GM12878 (cell line): ENCODE data around the gene ADGRB2. TPM values are rescaled to one million over a fixed set of nuclear protein-coding genes. Genes with fewer than 3 reads are reported as not detected.

Experiments used
- ATAC-seq: fragments of 200-7000 bp; cut with Tn5 transposase; 3 replicates; pipeline ENCODE4 v1.9.1; 2020; ENCODE audit warnings: mild to moderate bottlenecking, moderate library complexity
- BruUV-seq: library from RNA; stranded (reverse); fragments of 400-500 nt; replicated peaks from 2 replicates; lab custom pipeline; 2021; lab: Mats Ljungman, UMichigan
- CTCF ChIA-PET: fragments of 300-600 bp; sonication (Branson Sonifier 250); formaldehyde crosslinking; extraction: SDS; loops from one replicate; lab custom pipeline; 2021; ENCODE audit warnings: inconsistent platforms; lab: Yijun Ruan, JAX
- POLR2A ChIA-PET: fragments of 350-600 bp; formaldehyde crosslinking; extraction: SDS; loops from one replicate; lab custom pipeline; 2021; ENCODE audit warnings: inconsistent platforms; lab: Charles Lee
- RAD21 ChIA-PET: fragments of 300-600 bp; sonication (Branson Sonifier 250); formaldehyde crosslinking; loops from one replicate; lab custom pipeline; 2023; ENCODE audit warnings: antibody characterized with exemption; ENCODE audit not compliant: unreplicated experiment; lab: Charles Lee
- SMC1A ChIA-PET: fragments of 300-600 bp; sonication (Branson Sonifier 250); formaldehyde crosslinking; loops from one replicate; lab custom pipeline; 2023; ENCODE audit not compliant: unreplicated experiment, uncharacterized antibody; lab: Charles Lee
- DNase-seq: peaks from one replicate; pipeline ENCODE4 v3.0.0-alpha.2; 2011; ENCODE audit warnings: low read depth, low spot score
- FAIRE-seq: peaks from 3 replicates; lab custom pipeline; 2011; peaks lifted over from hg19 to GRCh38; lab: Jason Lieb, UNC
- H2AFZ ChIP-seq: 2 replicates; pipeline ENCODE4 v1.6.0; 2011; ENCODE audit warnings: low read depth, low read length, control low read depth; ENCODE audit not compliant: control insufficient read depth
- H3K27ac ChIP-seq: 2 replicates; pipeline ENCODE4 v1.5.1; 2011; ENCODE audit warnings: control low read depth; ENCODE audit not compliant: control insufficient read depth, insufficient read depth
- H3K27me3 ChIP-seq, 2 experiments: replicated peaks in 1 of 2; 2 replicates each; pipeline versions ENCODE4 v1.6.0 to v1.6.1; 2011; ENCODE audit warnings: low read length in 1 of 2; ENCODE audit not compliant: control insufficient read depth in 2 of 2, insufficient read depth in 2 of 2
- H3K36me3 ChIP-seq, 2 experiments: 2 replicates each; pipeline ENCODE4 v1.5.1; 2011; ENCODE audit warnings: low read length in 1 of 2; ENCODE audit not compliant: control insufficient read depth in 2 of 2, insufficient read depth in 2 of 2
- H3K4me1 ChIP-seq: 2 replicates; pipeline ENCODE4 v1.6.1; 2011; ENCODE audit warnings: mild to moderate bottlenecking, low read length, moderate library complexity, mixed read lengths; ENCODE audit not compliant: control insufficient read depth, insufficient read depth
- H3K4me2 ChIP-seq: 2 replicates; pipeline ENCODE4 v1.6.0; 2011; ENCODE audit warnings: control low read depth; ENCODE audit not compliant: control insufficient read depth, insufficient read depth
- H3K4me3 ChIP-seq: fragments of 200-600 bp; sonication (generic); 2 replicates; pipeline ENCODE4 v1.5.1; 2016
- H3K79me2 ChIP-seq: 2 replicates; pipeline ENCODE4 v1.6.0; 2011; ENCODE audit warnings: low read length; ENCODE audit not compliant: control insufficient read depth, insufficient read depth
- H3K9ac ChIP-seq: 2 replicates; pipeline ENCODE4 v1.8.0; 2011; ENCODE audit warnings: low read length, control low read depth, mixed read lengths; ENCODE audit not compliant: control insufficient read depth, insufficient read depth
- H3K9me3 ChIP-seq: replicated peaks from 3 replicates; pipeline ENCODE4 v1.5.1; 2011; ENCODE audit warnings: mild to moderate bottlenecking, low read length; ENCODE audit not compliant: control insufficient read depth, insufficient read depth
- H4K20me1 ChIP-seq: 2 replicates; pipeline ENCODE4 v1.6.0; 2011; ENCODE audit not compliant: control insufficient read depth, insufficient read depth
- ATF3 ChIP-seq: IDR thresholded peaks from 2 replicates; pipeline ENCODE4 v1.6.1; 2011; ENCODE audit warnings: low read depth, mild to moderate bottlenecking, low read length, moderate library complexity, borderline replicate concordance; ENCODE audit errors: extremely low read depth
- CREB1 ChIP-seq: IDR thresholded peaks from 2 replicates; pipeline ENCODE4 v1.6.1; 2012; ENCODE audit warnings: low read depth, mild to moderate bottlenecking, inconsistent platforms
- JUND ChIP-seq: IDR thresholded peaks from 2 replicates; pipeline ENCODE4 v1.6.1; 2012; ENCODE audit warnings: low read depth, mild to moderate bottlenecking, low read length, improper control_type of control experiment, moderate library complexity
- MEF2A ChIP-seq: IDR thresholded peaks from 2 replicates; pipeline ENCODE4 v1.6.1; 2011; ENCODE audit warnings: low read depth, mild to moderate bottlenecking, low read length, moderate library complexity; ENCODE audit not compliant: insufficient read depth
- NFXL1 ChIP-seq: fragments of 450-650 bp; IDR thresholded peaks from 2 replicates; pipeline ENCODE4 v1.6.1; 2017; ENCODE audit warnings: antibody characterized with exemption, mild to moderate bottlenecking, borderline replicate concordance
- SIN3A ChIP-seq: IDR thresholded peaks from 2 replicates; pipeline ENCODE4 v1.6.1; 2012; ENCODE audit warnings: low read depth, low read length, improper control_type of control experiment
- SIX5 ChIP-seq: IDR thresholded peaks from 2 replicates; pipeline ENCODE4 v1.6.1; 2011; ENCODE audit warnings: mild to moderate bottlenecking, low read depth, low read length, moderate library complexity; ENCODE audit not compliant: severe bottlenecking
- SUPT20H ChIP-seq: IDR thresholded peaks from 2 replicates; pipeline ENCODE4 v1.6.1; 2011; ENCODE audit warnings: low read depth, mild to moderate bottlenecking, low read length, moderate library complexity, borderline replicate concordance; ENCODE audit not compliant: control insufficient read depth
- TAF1 ChIP-seq: IDR thresholded peaks from 2 replicates; pipeline ENCODE4 v1.6.1; 2011; ENCODE audit warnings: mild to moderate bottlenecking, low read depth, low read length, borderline replicate concordance
- ZBTB11 ChIP-seq: fragments of 450-650 bp; formaldehyde crosslinking; IDR thresholded peaks from 2 replicates; pipeline ENCODE4 v1.5.0; 2022; ENCODE audit warnings: mild to moderate bottlenecking, missing genetic modification characterization
- ZNF274 ChIP-seq: IDR thresholded peaks from one replicate; pipeline ENCODE4 v1.8.0; 2011; ENCODE audit not compliant: insufficient read length, insufficient read depth
- ZNF592 ChIP-seq: fragments of 450-650 bp; IDR thresholded peaks from 2 replicates; pipeline ENCODE4 v1.6.1; 2017; ENCODE audit warnings: mild to moderate bottlenecking, moderate library complexity
- WGBS: methylation state at CpG from one replicate; pipeline ENCODE4 v1.1.6; 2016; ENCODE audit warnings: low lambda C conversion rate; ENCODE audit not compliant: insufficient replicate concordance, insufficient coverage; ENCODE audit errors: missing lambda C conversion rate; 5-methylcytosine and 5-hydroxymethylcytosine counted together
- in situ Hi-C: fragments of 300-500 bp; cut with MboI; formaldehyde crosslinking; loops from 9 replicates; pipeline ENCODE4 v1.14.3; 2018; ENCODE audit warnings: mixed read lengths
- intact Hi-C: fragments of 100-400 bp; cut with micrococcal nuclease; formaldehyde crosslinking; loops from one replicate; pipeline ENCODE4 v1.14.2; 2022; ENCODE audit not compliant: unreplicated experiment
- polyA plus RNA-seq, 11 experiments: library from polyadenylated mRNA; depleted of rRNA in 4 of 11; unstranded in 6 of 11; stranded (reverse) in 5 of 11; fragments of >200 nt; fragmentation: Nextera tagmentation in 4 of 11; fragmentation: Illumina TruSeq in 1 of 11; extraction: Ambion mirVana in 4 of 11; extraction: Trizol in 1 of 11; gene quantifications; 1 replicate in 1 of 11; 2 replicates in 10 of 11; pipeline versions ENCODE4 v1.2.1 to v1.2.3, GENCODE V29; 2011 to 2016; ENCODE audit warnings: inconsistent platforms in 2 of 11, missing spikeins in 2 of 11, low read depth in 1 of 11
- total RNA-seq, 4 experiments: library from RNA; depleted of rRNA in 3 of 4; stranded (reverse); fragments of >200 nt in 3 of 4; fragmentation: Illumina TruSeq in 1 of 4; extraction: Trizol in 1 of 4; gene quantifications; 2 replicates each; pipeline versions ENCODE4 v1.2.1 to v1.2.3, GENCODE V29; 2013 to 2021

The ADGRB2 gene
- total and polyA plus RNA-seq, 10 of the 15 experiments (the other 5 are each of a cell fraction or from before 2014, with no cell fraction given) = 0.11 to 0.33 (median 0.18) TPM; not detected in 4

GRCh38 chr1:31749785-31750735 is 14.1 kb downstream of the ADGRB2 start (continued):
- TF ChIP-seq ATF3 = no peak
- no peak for TF ChIP-seq SIX5
- no peak for TF ChIP-seq SUPT20H
- TF ChIP-seq ZNF274 = no peak
- TF ChIP-seq, all 136 proteins: peak for 0

- Histone ChIP-seq H3K4me3 (no peak overlapping the region), H2AFZ (no peak overlapping the region), H3K9ac (no peak overlapping the region), H3K27me3 (peaks cover 0 to 5% of the 10 kb centered on the region in 2 experiments; a peak in 1 of 4 replicates), H3K27ac (no peak overlapping the region), H3K79me2 (no peaks in the 10 kb centered on the region), H3K4me2 (no peak overlapping the region), H3K36me3 (no peaks in the 10 kb centered on the region), H3K4me1 (peaks cover 24% of the 10 kb centered on the region), H4K20me1 (no peaks in the 10 kb centered on the region), H3K9me3 (no peaks in the 10 kb centered on the region)
- in situ Hi-C loops = no loop called here
- ATAC-seq (no peak), DNase-seq (no peak), FAIRE-seq (no peak)
- RAD21 ChIA-PET = interaction anchor here (1.2 kb wide), 1 partner anchor 84 kb away, joined by 4 read pairs; no protein-coding TSS in a partner anchor
- TF ChIP-seq MEF2A = no peak
- no peak for TF ChIP-seq ZNF592
- no peak for TF ChIP-seq JUND
- TF ChIP-seq SIN3A = no peak
- TF ChIP-seq CREB1 = no peak
- TF ChIP-seq NFXL1 = no peak
- no peak for TF ChIP-seq ZBTB11 (CRISPR knock-in tag)
- TF ChIP-seq TAF1 = no peak
- BruUV-seq = no TSS peak
- CTCF ChIA-PET = interaction anchor here (1.5 to 2.1 kb wide), 2 partner anchors 41 to 43 kb away, joined by 3 to 7 read pairs; no protein-coding TSS in a partner anchor
- SMC1A ChIA-PET = interaction anchor here (1.3 kb wide), 1 partner anchor 87 kb away, joined by 3 read pairs; no protein-coding TSS in a partner anchor
- intact Hi-C loops = no loop called here
- POLR2A ChIA-PET = no interaction called here
- WGBS = 53% methylated on average over 4 of the region's 4 CpGs
Measured at GRCh38 chr1:31748365-31748764, 15.8 kb downstream of the ADGRB2 start.
